ENCODE data around the gene TMEM121B. TPM values are rescaled to one million over a fixed set of nuclear protein-coding genes. Genes with fewer than 3 reads are reported as not detected.

TMEM121B gene
- total RNA-seq, 1 donor from 2014 or later, result 44.1 TPM

GRCh38 chr22:17101475-17102296, 19.5 kb downstream of the TMEM121B start:
- Mint-ChIP-seq H3K9me3 (ENCODE audit: unreplicated experiment) (peaks cover 2% of the 10 kb centered on the region), H3K4me1 (ENCODE audit: low read depth, unreplicated experiment) (peaks cover 10% of the 10 kb centered on the region), H3K4me3 (ENCODE audit: unreplicated experiment) (no peak overlapping the region), H3K27me3 (ENCODE audit: unreplicated experiment) (peaks cover 5% of the 10 kb centered on the region), H3K36me3 (ENCODE audit: unreplicated experiment) (peaks cover 9% of the 10 kb centered on the region), H3K27ac (ENCODE audit: unreplicated experiment) (no peak overlapping the region)
- TF ChIP-seq, protein P1, sequence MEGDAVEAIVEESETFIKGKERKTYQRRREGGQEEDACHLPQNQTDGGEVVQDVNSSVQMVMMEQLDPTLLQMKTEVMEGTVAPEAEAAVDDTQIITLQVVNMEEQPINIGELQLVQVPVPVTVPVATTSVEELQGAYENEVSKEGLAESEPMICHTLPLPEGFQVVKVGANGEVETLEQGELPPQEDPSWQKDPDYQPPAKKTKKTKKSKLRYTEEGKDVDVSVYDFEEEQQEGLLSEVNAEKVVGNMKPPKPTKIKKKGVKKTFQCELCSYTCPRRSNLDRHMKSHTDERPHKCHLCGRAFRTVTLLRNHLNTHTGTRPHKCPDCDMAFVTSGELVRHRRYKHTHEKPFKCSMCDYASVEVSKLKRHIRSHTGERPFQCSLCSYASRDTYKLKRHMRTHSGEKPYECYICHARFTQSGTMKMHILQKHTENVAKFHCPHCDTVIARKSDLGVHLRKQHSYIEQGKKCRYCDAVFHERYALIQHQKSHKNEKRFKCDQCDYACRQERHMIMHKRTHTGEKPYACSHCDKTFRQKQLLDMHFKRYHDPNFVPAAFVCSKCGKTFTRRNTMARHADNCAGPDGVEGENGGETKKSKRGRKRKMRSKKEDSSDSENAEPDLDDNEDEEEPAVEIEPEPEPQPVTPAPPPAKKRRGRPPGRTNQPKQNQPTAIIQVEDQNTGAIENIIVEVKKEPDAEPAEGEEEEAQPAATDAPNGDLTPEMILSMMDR (IDR thresholded peaks at IDR 0.05; ENCODE audit: partially characterized antibody, unreplicated experiment), result no peak
- no peak for DNase-seq

GRCh38 chr22:17100621-17101020, 20.5 kb downstream of the TMEM121B start:
- H3K27ac Mint-ChIP-seq (ENCODE audit: unreplicated experiment), result no peak overlapping the region
- peaks cover 2% of the 10 kb centered on the region for H3K9me3 Mint-ChIP-seq (ENCODE audit: unreplicated experiment)
- no peak overlapping the region for H3K4me3 Mint-ChIP-seq (ENCODE audit: unreplicated experiment)
- TF ChIP-seq, protein P1 (IDR thresholded peaks at IDR 0.05; ENCODE audit: partially characterized antibody, unreplicated experiment), result no peak
- peaks cover 9% of the 10 kb centered on the region for H3K36me3 Mint-ChIP-seq (ENCODE audit: unreplicated experiment)
- H3K27me3 Mint-ChIP-seq (ENCODE audit: unreplicated experiment), result peaks cover 5% of the 10 kb centered on the region
- DNase-seq, result no peak
- H3K4me1 Mint-ChIP-seq (ENCODE audit: low read depth, unreplicated experiment), result peaks cover 13% of the 10 kb centered on the region

DNA sequence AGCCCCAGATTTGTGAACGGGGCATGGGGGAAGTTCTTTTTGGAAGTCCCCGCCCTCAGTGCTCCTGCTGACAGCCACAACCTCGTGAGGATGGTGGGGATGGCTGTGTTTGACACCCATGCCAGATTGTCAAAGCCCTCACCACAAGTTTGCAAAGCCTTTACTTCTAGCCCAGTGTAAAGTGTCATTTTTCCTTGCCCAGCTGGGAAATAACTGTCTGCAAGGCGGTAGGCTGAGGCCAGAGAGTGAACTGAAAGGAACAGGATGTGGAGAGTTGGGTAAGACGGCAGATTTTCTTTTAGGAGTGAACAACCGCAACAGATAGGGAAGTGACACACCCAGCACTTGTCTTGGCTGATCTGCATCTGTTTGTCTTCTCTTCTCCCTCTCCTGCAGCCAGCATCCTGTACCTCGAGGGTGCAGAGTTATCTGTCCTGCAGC, 22.8 kb downstream of the TMEM121B start:
- TF ChIP-seq, protein P1 (IDR thresholded peaks at IDR 0.05; ENCODE audit: partially characterized antibody, unreplicated experiment), result no peak
- DNase-seq, result no peak
- H3K27me3 Mint-ChIP-seq (ENCODE audit: unreplicated experiment), result peaks cover 5% of the 10 kb centered on the region
- no peak overlapping the region for H3K27ac Mint-ChIP-seq (ENCODE audit: unreplicated experiment)
- peaks cover 9% of the 10 kb centered on the region for H3K36me3 Mint-ChIP-seq (ENCODE audit: unreplicated experiment)
- H3K4me1 Mint-ChIP-seq (ENCODE audit: low read depth, unreplicated experiment), result peaks cover 17% of the 10 kb centered on the region
- H3K4me3 Mint-ChIP-seq (ENCODE audit: unreplicated experiment), result no peak overlapping the region
- peaks cover 2% of the 10 kb centered on the region for H3K9me3 Mint-ChIP-seq (ENCODE audit: unreplicated experiment)

GRCh38 chr22:17097701-17098100, 23.5 kb downstream of the TMEM121B start:
- no peak for DNase-seq
- Mint-ChIP-seq H3K9me3 (ENCODE audit: unreplicated experiment) (no peaks in the 10 kb centered on the region), H3K4me3 (ENCODE audit: unreplicated experiment) (no peak overlapping the region), H3K4me1 (ENCODE audit: low read depth, unreplicated experiment) (peaks cover 17% of the 10 kb centered on the region), H3K27ac (ENCODE audit: unreplicated experiment) (no peak overlapping the region), H3K27me3 (ENCODE audit: unreplicated experiment) (peaks cover 3% of the 10 kb centered on the region), H3K36me3 (ENCODE audit: unreplicated experiment) (peaks cover 9% of the 10 kb centered on the region)
- TF ChIP-seq, protein P1 (IDR thresholded peaks at IDR 0.05; ENCODE audit: partially characterized antibody, unreplicated experiment), result no peak

GRCh38 chr22:17097062-17097461, 24.1 kb downstream of the TMEM121B start:
- Mint-ChIP-seq H3K36me3 (ENCODE audit: unreplicated experiment) (peaks cover 9% of the 10 kb centered on the region), H3K4me1 (ENCODE audit: low read depth, unreplicated experiment) (peaks cover 21% of the 10 kb centered on the region)

More at GRCh38 chr22:17097062-17097461, 24.1 kb downstream of the TMEM121B start:
- TF ChIP-seq, protein P1 (IDR thresholded peaks at IDR 0.05; ENCODE audit: partially characterized antibody, unreplicated experiment), result no peak
- Mint-ChIP-seq H3K27me3 (ENCODE audit: unreplicated experiment) (peaks cover under 1% of the 10 kb centered on the region), H3K4me3 (ENCODE audit: unreplicated experiment) (no peak overlapping the region), H3K27ac (ENCODE audit: unreplicated experiment) (no peak overlapping the region), H3K9me3 (ENCODE audit: unreplicated experiment) (no peaks in the 10 kb centered on the region)
- DNase-seq, result no peak

Measured in glutamatergic neuron (in vitro differentiated cells).